Stimulated activated CD4-positive, alpha-beta T cell treated with anti-CD3 and anti-CD28 coated beads, Interleukin-15, amount 100 ng/mL, for 1 hour (primary cell): ENCODE results near the gene TAF15.
A peak's percentile ranks its signal among the peaks of the same experiment; 100 is the strongest.

ENCODE experiments used
- DNase-seq, 2 donors: peaks; one replicate each; pipeline ENCODE4 v3.0.0-alpha.2; 2020; ENCODE audit warnings: low read depth in 1 of 2, low spot score in 1 of 2

TAF15 gene

DNA sequence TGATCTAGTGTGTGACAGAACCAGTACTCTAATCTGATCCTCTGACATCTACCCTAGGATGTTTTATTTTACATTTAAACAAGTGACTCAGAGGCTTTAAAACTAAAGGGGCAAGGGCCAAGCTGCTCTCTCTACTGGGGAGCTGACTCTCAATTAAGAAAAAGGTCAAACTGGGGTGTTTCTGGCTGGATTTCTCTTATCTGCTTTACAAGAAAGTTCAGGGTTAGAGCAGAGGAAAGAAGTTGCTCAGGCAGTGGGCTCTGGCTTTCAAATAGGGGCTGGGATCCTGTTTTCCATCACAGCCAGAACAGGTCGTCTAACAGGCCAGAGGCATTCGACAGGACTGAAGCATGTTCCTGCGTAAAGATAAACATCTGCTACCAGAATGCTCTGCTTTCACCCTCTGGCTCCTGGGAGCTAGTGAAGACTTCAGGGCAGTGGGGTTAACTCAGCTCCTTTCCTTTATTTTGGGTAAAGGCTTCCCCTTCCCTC lies 22.3 kb upstream of the TAF15 start:
- DNase-seq = no peak

- DNase-seq = no peak
Observed at GRCh38 chr17:35788477-35789368, 20.6 kb upstream of the TAF15 start.

DNA sequence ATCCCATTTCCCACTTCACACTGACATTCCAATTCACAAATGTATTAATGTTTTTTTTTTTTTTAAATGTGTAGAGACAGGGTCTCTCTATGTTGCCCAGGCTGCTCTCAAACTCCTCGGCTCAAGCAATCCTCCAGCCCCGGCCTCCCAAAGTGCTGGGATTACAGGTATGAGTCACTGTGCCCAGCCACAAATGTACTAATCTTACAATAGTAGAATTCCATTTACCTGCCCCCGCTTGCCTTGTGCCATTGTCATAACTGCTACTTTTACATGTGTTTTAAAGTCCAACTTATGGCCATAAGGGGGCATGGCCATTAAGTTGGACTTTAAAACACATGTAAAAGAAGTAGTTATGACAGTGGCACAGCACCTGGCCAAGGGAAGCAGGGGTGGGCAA lies 18.4 kb upstream of the TAF15 start:
- DNase-seq = no peak

- DNase-seq = no peak
Observed at GRCh38 chr17:35791681-35792350, 17.5 kb upstream of the TAF15 start.

GRCh38 chr17:35793257-35793656 lies 16.0 kb upstream of the TAF15 start:
- DNase-seq = no peak

DNA sequence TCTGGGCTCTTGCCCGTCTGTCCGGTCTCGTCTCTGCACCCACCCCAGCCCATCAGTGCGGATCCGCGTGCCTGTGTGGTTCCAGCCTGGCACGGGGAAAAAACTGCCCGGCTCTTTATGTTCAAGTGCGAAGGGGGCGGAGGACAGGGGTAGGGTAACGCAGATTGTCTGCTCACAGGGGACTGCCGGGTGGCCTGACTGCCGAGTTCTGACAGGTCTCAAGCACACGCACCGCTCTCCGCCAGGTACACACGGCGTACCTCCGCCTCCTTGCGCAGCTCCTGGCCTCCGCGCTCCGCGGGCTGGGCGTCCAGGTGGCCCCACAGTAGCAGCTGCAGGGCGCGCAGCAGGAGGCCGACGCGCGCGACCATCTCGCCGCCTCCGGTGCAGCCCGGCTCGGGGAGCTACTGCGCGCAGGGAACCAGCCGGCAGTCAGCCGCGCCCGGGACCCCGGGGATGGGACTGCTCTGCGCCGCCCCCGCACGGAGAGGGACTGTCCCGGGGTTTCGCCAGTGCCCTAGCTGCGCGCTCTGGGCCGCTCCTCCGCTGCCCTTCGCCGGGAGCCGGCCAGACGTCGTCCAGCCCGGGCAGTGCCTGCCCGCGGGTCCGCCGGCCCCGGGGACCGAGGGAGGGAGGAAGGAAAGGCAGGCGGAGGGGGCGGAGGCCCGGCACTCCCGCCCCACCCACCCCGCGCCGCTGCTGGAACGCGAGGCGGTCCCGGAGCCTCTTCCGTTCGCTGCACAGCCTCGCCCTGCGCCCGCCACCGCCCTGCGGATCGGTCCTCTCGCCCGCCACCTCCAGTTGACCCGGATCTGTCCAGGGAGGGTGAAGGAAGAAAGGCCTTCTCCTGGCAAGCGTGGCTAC lies 14.0 kb upstream of the TAF15 start, which contains the start of gene MMP28:
MMP28 (minus strand) TSS at position 635 of the 864 bp plus-strand sequence; CDS start at position 371, 264 bp downstream.
- peak in 1 of 2 donors; percentile 35 for DNase-seq

GRCh38 chr17:35795871-35796265 lies 13.4 kb upstream of the TAF15 start:
- no peak for DNase-seq

GRCh38 chr17:35796942-35797341 lies 12.3 kb upstream of the TAF15 start:
- DNase-seq = no peak

DNA sequence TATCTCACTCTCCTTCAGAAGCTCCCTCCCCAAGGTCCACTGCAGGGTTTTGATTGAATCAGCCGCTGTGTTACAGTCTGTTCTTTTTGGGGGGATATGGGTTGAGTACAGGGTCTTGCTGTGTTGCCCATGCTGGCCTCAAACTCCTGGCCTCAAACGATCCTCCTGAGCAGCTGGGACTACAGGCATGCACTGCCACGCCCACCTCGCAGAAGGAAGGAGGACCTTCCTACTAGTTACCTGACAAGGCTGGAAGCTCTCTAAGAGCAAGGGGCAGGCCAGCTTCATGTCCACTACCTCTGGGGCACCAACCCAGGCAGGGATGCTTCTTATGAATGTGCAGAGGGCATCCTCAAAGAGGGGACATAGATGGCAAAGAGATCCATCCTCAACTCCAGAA lies 11.9 kb upstream of the TAF15 start:
- DNase-seq = no peak

DNA sequence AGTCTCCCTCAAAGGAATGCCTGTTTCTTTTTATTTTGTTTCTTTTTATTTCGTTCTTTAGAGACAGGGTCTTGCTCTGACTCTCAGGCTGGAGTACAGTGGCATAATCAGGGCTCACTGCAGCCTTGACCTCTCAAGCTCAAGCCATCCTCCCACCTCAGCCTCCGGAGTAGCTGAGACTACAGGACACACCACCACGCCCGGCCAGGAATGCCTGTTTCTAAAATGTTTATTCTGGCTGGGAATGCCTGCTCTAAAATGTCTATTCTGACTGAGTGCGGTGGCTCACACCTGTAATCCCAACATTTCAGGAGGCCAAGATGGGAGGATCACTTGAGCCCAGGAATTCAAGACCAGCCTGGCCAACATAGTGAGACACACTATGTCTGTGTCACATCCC lies 11.4 kb upstream of the TAF15 start:
- no peak for DNase-seq

GRCh38 chr17:35799942-35800341 lies 9.3 kb upstream of the TAF15 start:
- DNase-seq = no peak

GRCh38 chr17:35801583-35802224 lies 7.6 kb upstream of the TAF15 start:
- no peak for DNase-seq

GRCh38 chr17:35804658-35805192 lies 4.6 kb upstream of the TAF15 start:
- no peak for DNase-seq

- no peak for DNase-seq
Observed at GRCh38 chr17:35807371-35808144, 1.7 kb upstream of the TAF15 start.

- no peak for DNase-seq
Observed at GRCh38 chr17:35808240-35808961, 883 bp upstream of the TAF15 start.

DNA sequence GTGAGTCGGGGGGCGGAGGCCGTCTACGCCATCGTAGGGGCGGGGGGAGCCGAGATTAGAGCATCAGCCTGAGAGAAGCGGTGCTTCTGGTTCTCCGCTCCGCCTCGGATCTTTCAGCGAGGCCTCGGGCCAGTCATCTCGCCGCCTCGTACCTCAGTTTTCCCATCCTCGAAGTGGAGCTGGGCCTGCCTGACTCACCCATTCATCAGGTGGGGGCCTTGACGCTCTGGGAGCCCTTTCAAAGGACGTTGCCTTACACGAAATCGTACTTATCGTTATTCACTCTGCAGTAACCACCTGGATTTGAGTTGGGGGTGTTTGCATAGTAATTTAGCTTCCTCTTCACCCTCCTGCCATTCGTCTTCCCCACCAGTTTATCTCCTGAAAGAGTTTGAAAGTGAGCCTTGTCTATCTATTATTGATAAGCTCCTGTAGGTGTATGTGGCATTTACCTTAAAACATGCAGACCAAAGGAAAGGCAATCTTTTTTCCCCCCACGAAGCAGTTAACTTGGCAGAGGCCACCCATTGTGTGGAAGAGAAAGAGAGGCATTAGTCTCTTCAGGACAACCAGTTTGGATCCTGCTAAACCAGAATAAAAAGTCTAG lies 674 bp downstream of the TAF15 start:
- no peak for DNase-seq

DNA sequence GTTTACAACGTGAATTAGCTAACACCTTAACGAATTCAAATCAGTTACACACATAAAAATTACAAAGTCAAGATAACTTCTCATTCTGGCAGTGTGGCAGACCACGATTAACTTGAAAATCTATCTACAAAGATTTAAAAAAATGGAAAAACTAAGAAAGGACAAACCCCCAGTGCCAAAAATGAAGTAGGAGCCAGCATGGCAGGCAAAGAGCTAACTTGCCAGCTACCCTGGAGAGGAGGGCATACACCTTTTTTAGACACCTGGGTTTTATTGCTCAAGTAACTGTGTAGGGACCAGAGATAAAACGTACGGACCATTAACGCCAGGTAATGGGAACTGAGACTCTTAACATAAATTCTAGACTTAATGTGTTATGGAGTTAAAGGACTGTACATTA lies 2.5 kb downstream of the TAF15 start:
- DNase-seq = no peak

GRCh38 chr17:35812456-35812855 lies 3.2 kb downstream of the TAF15 start:
- DNase-seq = no peak

- DNase-seq = no peak
Observed at GRCh38 chr17:35816723-35817122, 7.4 kb downstream of the TAF15 start.
